Measurements from ENCODE around the gene PLEKHG5. TPM values are rescaled to one million over a fixed set of nuclear protein-coding genes. Genes with fewer than 3 reads are reported as not detected.
A peak's percentile ranks its signal among the peaks of the same experiment; 100 is the strongest.

PLEKHG5 gene
- total and polyA plus RNA-seq, 11 donors: 7.2 to 20.2 (median 15.2) TPM

DNA sequence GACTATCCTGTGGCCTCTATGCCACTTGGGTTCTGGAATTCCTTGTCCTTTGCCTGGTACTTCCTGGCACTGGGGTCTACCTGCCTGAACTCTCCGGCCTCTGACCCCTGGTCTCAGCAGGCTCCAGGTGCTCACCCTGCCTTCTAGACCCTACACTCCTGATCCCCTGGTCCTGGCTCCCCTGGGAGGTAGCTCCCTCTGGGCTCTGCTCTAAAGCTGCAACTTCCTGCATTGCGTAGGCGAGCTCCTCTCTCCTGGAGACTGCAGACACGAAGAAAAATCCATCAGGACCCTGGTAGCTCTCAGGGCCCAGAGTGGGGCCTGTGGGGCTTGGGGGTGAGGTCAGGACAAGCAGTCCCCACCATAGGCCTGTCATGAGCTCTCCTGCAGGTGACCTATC is 7.8 kb upstream of the PLEKHG5 start:
- 64 to 90% (median 80%) methylated on average over 1 to 4 of the region's 4 CpGs for WGBS, 4 donors
- DNase-seq (no peak), ATAC-seq (no peak)
- H3K27me3 ChIP-seq: peaks cover 0 to 16% (median 0%) of the 10 kb centered on the region in 9 donors
- H3K27ac ChIP-seq: peak overlapping the region in 4 of 12 donors; percentile 11 to 87 (median 64)
- no peaks in the 10 kb centered on the region for H3K36me3 ChIP-seq
- H3K4me1 ChIP-seq: peaks cover 7 to 80% (median 52%) of the 10 kb centered on the region in 12 donors
- no peak overlapping the region for H3K4me3 ChIP-seq
- no peaks in the 10 kb centered on the region for H3K9me3 ChIP-seq
- TF ChIP-seq POLR2A (IDR thresholded peaks at IDR 0.05): no peak
- TF ChIP-seq, protein P1, sequence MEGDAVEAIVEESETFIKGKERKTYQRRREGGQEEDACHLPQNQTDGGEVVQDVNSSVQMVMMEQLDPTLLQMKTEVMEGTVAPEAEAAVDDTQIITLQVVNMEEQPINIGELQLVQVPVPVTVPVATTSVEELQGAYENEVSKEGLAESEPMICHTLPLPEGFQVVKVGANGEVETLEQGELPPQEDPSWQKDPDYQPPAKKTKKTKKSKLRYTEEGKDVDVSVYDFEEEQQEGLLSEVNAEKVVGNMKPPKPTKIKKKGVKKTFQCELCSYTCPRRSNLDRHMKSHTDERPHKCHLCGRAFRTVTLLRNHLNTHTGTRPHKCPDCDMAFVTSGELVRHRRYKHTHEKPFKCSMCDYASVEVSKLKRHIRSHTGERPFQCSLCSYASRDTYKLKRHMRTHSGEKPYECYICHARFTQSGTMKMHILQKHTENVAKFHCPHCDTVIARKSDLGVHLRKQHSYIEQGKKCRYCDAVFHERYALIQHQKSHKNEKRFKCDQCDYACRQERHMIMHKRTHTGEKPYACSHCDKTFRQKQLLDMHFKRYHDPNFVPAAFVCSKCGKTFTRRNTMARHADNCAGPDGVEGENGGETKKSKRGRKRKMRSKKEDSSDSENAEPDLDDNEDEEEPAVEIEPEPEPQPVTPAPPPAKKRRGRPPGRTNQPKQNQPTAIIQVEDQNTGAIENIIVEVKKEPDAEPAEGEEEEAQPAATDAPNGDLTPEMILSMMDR (IDR thresholded peaks at IDR 0.05): no peak
- intact Hi-C loops (cut with DNase I): loop anchor here in 2 of 10 donors (5.0 to 10.0 kb wide), 2 partner anchors 53 to 126 kb away; partner anchors contain the start of genes NOL9 (in 1 of the 2) and THAP3 (in 1 of the 2)

DNA sequence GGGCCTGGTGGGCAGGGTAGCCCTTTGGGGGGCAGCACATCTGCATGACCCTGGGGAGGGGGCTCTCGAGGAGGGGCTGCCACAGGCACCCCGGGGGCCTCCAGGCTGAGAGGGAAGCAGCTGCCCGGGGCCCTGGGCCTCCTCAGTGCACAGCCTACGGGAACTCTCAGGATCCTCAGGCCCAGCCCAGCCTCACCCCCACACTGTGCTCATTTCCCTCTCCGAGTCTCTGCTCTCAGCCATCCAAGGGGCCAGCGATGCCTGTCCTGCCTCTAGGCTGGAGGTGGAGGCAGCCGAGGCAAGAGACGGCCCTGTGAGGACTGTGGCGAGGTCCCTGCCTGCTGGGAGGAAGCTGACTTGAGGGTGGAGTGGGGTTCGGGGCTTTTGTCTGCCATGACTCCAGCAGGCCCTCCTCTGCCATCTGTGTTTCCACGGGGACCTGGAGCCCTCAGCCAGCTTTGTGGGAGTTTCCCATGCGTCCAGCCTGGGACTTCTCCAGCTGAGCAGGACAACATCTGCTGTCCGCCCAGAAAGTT is 7.2 kb upstream of the PLEKHG5 start:
- Histone ChIP-seq H3K27ac (peak overlapping the region in 6 of 12 donors; percentile 10 to 87 (median 39)), H3K9me3 (no peaks in the 10 kb centered on the region), H3K27me3 (peaks cover 0 to 16% (median 0%) of the 10 kb centered on the region in 9 donors), H3K36me3 (no peaks in the 10 kb centered on the region), H3K4me1 (peaks cover 7 to 80% (median 53%) of the 10 kb centered on the region in 12 donors), H3K4me3 (no peak overlapping the region)
- DNase-seq (peak in 2 of 5 donors; percentile 28 to 53), ATAC-seq (peak in 1 of 4 donors; percentile 12)
- TF ChIP-seq, protein P1 (IDR thresholded peaks at IDR 0.05): no peak
- intact Hi-C loops (cut with DNase I): loop anchor here in 2 of 10 donors (5.0 to 10.0 kb wide), 2 partner anchors 54 to 126 kb away; partner anchors contain the start of genes NOL9 (in 1 of the 2) and THAP3 (in 1 of the 2)
- WGBS, 4 donors: 61 to 66% (median 64%) methylated on average over 6 to 13 of the region's 13 CpGs

DNA sequence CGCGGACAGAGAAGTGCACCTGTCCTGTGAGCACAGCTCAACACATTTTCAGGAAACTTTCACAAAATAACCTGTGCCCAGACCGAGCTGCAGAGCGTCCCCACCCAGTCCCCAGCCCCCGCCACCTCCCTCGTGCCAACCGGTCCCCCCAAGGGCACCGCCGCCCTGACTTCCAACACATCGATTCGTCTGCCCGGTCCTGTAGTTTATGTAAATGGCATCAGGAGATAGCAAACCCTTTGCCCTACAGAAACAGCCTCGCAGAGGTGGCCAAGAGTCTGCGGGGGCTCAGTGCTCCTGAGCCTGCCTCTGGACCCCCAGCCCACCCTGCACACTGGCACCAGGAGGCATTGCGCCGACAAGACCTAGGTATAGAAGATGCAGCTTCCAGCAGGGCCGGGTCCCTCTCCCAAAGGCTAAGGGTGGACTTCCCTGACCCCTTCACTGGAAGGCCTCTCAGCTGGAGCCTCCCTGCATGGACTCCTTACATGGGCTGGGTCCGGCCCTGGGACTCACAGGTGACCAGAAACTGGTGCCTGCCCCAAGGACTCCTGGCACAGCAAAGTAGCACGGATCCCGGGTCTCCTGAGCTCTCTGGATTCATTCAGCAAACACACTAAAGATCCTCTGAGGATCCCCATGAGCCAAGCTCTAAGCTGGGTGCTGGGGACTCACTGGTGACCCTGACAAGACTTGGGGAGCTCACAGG is 6.6 kb upstream of the PLEKHG5 start:
- Histone ChIP-seq H3K9me3 (no peaks in the 10 kb centered on the region), H3K4me1 (peaks cover 10 to 86% (median 56%) of the 10 kb centered on the region in 12 donors), H3K36me3 (no peaks in the 10 kb centered on the region), H3K27me3 (peaks cover 0 to 16% (median 0%) of the 10 kb centered on the region in 9 donors), H3K27ac (peak overlapping the region in 10 of 12 donors; percentile 24 to 87 (median 70)), H3K4me3 (peak overlapping the region; percentile 18 to 81 (median 70))
- 36 to 52% (median 47%) methylated on average over 15 to 20 of the region's 20 CpGs for WGBS, 4 donors
- ATAC-seq (no peak), DNase-seq (peak in 1 of 5 donors; percentile 31)
- intact Hi-C loops (cut with DNase I): loop anchor here in 2 of 10 donors (5.0 to 10.0 kb wide), 2 partner anchors 54 to 127 kb away; partner anchors contain the start of genes NOL9 (in 1 of the 2) and THAP3 (in 1 of the 2)
- TF ChIP-seq, protein P1 (IDR thresholded peaks at IDR 0.05): no peak
- TF ChIP-seq POLR2A (IDR thresholded peaks at IDR 0.05): no peak

Data from heart left ventricle (tissue), 16 donors.